ENCODE measurements around the gene INSYN2B.

DNA sequence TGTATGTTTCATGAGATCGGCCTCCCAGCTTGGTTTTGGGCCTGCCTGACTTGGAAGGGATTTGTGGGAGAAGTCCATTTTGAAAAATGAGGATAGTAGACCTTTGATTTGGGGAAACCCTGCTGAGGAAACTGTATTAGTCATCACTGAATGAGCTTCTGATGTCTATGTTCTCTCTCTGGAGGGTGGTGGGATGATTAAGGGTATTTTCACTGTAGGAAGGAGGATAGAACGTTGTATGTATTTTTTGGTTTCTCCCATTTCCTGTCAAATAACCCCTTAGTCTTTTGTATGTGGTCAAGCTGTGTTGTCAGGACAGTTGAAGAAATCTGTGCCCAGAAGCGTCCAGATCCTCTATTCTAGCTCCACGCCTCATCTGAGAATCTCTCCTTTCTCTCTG, 151.9 kb downstream of the INSYN2B start:
- TF ChIP-seq ZNF331 (CRISPR knock-in tag; IDR thresholded peaks at IDR 0.05; ENCODE audit: low read depth), result no peak
- no peak for TF ChIP-seq POLR2AphosphoS5 (IDR thresholded peaks at IDR 0.05; ENCODE audit: low read depth)
- TF ChIP-seq CTCF (conservative IDR thresholded peaks at IDR 0.05; ENCODE audit: low read depth in 2 of 2), result no peak
- no peak for TF ChIP-seq NANOG (IDR thresholded peaks at IDR 0.05; ENCODE audit: borderline replicate concordance)
- TF ChIP-seq, protein P1, sequence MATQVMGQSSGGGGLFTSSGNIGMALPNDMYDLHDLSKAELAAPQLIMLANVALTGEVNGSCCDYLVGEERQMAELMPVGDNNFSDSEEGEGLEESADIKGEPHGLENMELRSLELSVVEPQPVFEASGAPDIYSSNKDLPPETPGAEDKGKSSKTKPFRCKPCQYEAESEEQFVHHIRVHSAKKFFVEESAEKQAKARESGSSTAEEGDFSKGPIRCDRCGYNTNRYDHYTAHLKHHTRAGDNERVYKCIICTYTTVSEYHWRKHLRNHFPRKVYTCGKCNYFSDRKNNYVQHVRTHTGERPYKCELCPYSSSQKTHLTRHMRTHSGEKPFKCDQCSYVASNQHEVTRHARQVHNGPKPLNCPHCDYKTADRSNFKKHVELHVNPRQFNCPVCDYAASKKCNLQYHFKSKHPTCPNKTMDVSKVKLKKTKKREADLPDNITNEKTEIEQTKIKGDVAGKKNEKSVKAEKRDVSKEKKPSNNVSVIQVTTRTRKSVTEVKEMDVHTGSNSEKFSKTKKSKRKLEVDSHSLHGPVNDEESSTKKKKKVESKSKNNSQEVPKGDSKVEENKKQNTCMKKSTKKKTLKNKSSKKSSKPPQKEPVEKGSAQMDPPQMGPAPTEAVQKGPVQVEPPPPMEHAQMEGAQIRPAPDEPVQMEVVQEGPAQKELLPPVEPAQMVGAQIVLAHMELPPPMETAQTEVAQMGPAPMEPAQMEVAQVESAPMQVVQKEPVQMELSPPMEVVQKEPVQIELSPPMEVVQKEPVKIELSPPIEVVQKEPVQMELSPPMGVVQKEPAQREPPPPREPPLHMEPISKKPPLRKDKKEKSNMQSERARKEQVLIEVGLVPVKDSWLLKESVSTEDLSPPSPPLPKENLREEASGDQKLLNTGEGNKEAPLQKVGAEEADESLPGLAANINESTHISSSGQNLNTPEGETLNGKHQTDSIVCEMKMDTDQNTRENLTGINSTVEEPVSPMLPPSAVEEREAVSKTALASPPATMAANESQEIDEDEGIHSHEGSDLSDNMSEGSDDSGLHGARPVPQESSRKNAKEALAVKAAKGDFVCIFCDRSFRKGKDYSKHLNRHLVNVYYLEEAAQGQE (IDR thresholded peaks at IDR 0.05; ENCODE audit: unreplicated experiment), result no peak
- no peak for TF ChIP-seq EZH2 (IDR thresholded peaks at IDR 0.05; ENCODE audit: low read depth, unreplicated experiment)
- no peak for TF ChIP-seq ZNF114 (CRISPR knock-in tag; IDR thresholded peaks at IDR 0.05)
- TF ChIP-seq EZH2phosphoT487 (IDR thresholded peaks at IDR 0.05; ENCODE audit: unreplicated experiment), result no peak
- TF ChIP-seq CREB1 (CRISPR knock-in tag; IDR thresholded peaks at IDR 0.05; ENCODE audit: low read depth), result no peak
- TF ChIP-seq, protein P2, sequence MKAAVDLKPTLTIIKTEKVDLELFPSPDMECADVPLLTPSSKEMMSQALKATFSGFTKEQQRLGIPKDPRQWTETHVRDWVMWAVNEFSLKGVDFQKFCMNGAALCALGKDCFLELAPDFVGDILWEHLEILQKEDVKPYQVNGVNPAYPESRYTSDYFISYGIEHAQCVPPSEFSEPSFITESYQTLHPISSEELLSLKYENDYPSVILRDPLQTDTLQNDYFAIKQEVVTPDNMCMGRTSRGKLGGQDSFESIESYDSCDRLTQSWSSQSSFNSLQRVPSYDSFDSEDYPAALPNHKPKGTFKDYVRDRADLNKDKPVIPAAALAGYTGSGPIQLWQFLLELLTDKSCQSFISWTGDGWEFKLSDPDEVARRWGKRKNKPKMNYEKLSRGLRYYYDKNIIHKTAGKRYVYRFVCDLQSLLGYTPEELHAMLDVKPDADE (IDR thresholded peaks at IDR 0.05), result no peak
- no peak for TF ChIP-seq STAT1 (IDR thresholded peaks at IDR 0.05; ENCODE audit: unreplicated experiment)
- no peak for TF ChIP-seq JUNB (IDR thresholded peaks at IDR 0.05; ENCODE audit: unreplicated experiment)
- TF ChIP-seq, protein P3, sequence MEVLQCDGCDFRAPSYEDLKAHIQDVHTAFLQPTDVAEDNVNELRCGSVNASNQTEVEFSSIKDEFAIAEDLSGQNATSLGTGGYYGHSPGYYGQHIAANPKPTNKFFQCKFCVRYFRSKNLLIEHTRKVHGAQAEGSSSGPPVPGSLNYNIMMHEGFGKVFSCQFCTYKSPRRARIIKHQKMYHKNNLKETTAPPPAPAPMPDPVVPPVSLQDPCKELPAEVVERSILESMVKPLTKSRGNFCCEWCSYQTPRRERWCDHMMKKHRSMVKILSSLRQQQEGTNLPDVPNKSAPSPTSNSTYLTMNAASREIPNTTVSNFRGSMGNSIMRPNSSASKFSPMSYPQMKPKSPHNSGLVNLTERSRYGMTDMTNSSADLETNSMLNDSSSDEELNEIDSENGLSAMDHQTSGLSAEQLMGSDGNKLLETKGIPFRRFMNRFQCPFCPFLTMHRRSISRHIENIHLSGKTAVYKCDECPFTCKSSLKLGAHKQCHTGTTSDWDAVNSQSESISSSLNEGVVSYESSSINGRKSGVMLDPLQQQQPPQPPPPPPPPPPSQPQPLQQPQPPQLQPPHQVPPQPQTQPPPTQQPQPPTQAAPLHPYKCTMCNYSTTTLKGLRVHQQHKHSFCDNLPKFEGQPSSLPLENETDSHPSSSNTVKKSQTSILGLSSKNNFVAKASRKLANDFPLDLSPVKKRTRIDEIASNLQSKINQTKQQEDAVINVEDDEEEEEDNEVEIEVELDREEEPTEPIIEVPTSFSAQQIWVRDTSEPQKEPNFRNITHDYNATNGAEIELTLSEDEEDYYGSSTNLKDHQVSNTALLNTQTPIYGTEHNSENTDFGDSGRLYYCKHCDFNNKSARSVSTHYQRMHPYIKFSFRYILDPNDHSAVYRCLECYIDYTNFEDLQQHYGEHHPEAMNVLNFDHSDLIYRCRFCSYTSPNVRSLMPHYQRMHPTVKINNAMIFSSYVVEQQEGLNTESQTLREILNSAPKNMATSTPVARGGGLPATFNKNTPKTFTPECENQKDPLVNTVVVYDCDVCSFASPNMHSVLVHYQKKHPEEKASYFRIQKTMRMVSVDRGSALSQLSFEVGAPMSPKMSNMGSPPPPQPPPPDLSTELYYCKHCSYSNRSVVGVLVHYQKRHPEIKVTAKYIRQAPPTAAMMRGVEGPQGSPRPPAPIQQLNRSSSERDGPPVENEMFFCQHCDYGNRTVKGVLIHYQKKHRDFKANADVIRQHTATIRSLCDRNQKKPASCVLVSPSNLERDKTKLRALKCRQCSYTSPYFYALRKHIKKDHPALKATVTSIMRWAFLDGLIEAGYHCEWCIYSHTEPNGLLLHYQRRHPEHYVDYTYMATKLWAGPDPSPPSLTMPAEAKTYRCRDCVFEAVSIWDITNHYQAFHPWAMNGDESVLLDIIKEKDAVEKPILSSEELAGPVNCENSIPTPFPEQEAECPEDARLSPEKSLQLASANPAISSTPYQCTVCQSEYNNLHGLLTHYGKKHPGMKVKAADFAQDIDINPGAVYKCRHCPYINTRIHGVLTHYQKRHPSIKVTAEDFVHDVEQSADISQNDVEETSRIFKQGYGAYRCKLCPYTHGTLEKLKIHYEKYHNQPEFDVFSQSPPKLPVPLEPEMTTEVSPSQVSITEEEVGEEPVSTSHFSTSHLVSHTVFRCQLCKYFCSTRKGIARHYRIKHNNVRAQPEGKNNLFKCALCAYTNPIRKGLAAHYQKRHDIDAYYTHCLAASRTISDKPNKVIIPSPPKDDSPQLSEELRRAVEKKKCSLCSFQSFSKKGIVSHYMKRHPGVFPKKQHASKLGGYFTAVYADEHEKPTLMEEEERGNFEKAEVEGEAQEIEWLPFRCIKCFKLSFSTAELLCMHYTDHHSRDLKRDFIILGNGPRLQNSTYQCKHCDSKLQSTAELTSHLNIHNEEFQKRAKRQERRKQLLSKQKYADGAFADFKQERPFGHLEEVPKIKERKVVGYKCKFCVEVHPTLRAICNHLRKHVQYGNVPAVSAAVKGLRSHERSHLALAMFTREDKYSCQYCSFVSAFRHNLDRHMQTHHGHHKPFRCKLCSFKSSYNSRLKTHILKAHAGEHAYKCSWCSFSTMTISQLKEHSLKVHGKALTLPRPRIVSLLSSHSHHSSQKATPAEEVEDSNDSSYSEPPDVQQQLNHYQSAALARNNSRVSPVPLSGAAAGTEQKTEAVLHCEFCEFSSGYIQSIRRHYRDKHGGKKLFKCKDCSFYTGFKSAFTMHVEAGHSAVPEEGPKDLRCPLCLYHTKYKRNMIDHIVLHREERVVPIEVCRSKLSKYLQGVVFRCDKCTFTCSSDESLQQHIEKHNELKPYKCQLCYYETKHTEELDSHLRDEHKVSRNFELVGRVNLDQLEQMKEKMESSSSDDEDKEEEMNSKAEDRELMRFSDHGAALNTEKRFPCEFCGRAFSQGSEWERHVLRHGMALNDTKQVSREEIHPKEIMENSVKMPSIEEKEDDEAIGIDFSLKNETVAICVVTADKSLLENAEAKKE (CRISPR knock-in tag; IDR thresholded peaks at IDR 0.05), result no peak
